Epithelial cell of umbilical artery (primary cell): ENCODE measurements around the gene NEUROD4. TPM values are rescaled to one million over a fixed set of nuclear protein-coding genes. Genes with fewer than 3 reads are reported as not detected.

ENCODE experiments used
- total RNA-seq: library from RNA; depleted of rRNA; stranded (reverse); fragments of >200 nt; gene quantifications from 2 replicates; pipeline ENCODE4 v1.2.3, GENCODE V29; 2014

Gene NEUROD4
- not detected in 2 replicates for total RNA-seq

GRCh38 chr12:55019784-55020183 lies at the start of gene NEUROD4:
NEUROD4 (plus strand) TSS chr12:55019974; CDS start chr12:55026440, 6,466 bp downstream.

GRCh38 chr12:54984658-54985376 lies 35.0 kb upstream of the NEUROD4 start, which contains the start of gene TESPA1:
TESPA1 (minus strand) TSS chr12:54984762; CDS start chr12:54974562, 10,200 bp downstream.

Other genes with a start within 250 kb of the NEUROD4 start
- not detected in 2 replicates for gene MUCL1, start 165.5 kb upstream of the NEUROD4 start, total RNA-seq
- gene TESPA1, start 35.2 kb upstream of the NEUROD4 start, total RNA-seq, result not detected in 2 replicates
- not detected in 2 replicates for gene OR9K2, start 106.4 kb downstream of the NEUROD4 start, total RNA-seq
- gene OR10A7, start 201.1 kb downstream of the NEUROD4 start, total RNA-seq, result not detected in 2 replicates
- gene OR6C74, start 224.6 kb downstream of the NEUROD4 start, total RNA-seq, result not detected in 2 replicates